NB4 (cell line): ENCODE measurements around the gene HES6.

Experiments used
- CTCF ChIP-seq: IDR thresholded peaks from one replicate; pipeline ENCODE4 v1.5.1; 2012; ENCODE audit warnings: low read depth, low read length
- POLR2A ChIP-seq: IDR thresholded peaks from 2 replicates; pipeline ENCODE4 v1.6.1; 2011; ENCODE audit warnings: mild to moderate bottlenecking; ENCODE audit not compliant: insufficient read length; ENCODE audit errors: extremely low read depth

- no peak for TF ChIP-seq CTCF
- TF ChIP-seq POLR2A = no peak
Observed at GRCh38 chr2:238202326-238203093, 37.3 kb downstream of the HES6 start.
